ENCODE data around the gene TFR2. TPM values are rescaled to one million over a fixed set of nuclear protein-coding genes. Genes with fewer than 3 reads are reported as not detected.

The TFR2 gene
- total and polyA plus RNA-seq, 2 of the 13 experiments (the other 11 are each of a cell fraction or from before 2014, with no cell fraction given): 36.9 to 64.2 TPM

GRCh38 chr7:100667331-100668068, 26.1 kb upstream of the TFR2 start:
- in situ Hi-C loops (cut with HindIII; ENCODE audit: extremely low pct_ligation_motif_present, low pct_unique_long_range_greater_than_20kb) (no loop called here), intact Hi-C loops (cut with micrococcal nuclease; ENCODE audit: unreplicated experiment) (no loop called here)
- no peak overlapping the region for H3K4me2 ChIP-seq (ENCODE audit: low read depth, low read length)
- no peaks in the 10 kb centered on the region for H3K36me3 ChIP-seq (replicated peaks in 1 of 2; ENCODE audit: control insufficient read depth in 1 of 2, insufficient read depth in 2 of 2, low read length in 2 of 2)
- peaks cover 0 to 4% of the 10 kb centered on the region in 2 experiments; a peak in 4 of 5 replicates for H3K27me3 ChIP-seq (ENCODE audit: control insufficient read depth in 1 of 2, insufficient read depth in 2 of 2, low read length in 2 of 2)
- H3K4me1 ChIP-seq (ENCODE audit: insufficient read depth, low read length): peaks cover under 1% of the 10 kb centered on the region; the same call in 1 of the 2 replicates
- POLR2A ChIA-PET: no interaction called here
- no TSS peak for BruUV-seq (replicated peaks)
- H2AFZ ChIP-seq (ENCODE audit: low read length): no peak overlapping the region
- H3K4me3 ChIP-seq (replicated peaks in 1 of 3; ENCODE audit: insufficient read depth in 1 of 3, low read depth in 2 of 3, low read length in 3 of 3): no peak overlapping the region
- no peaks in the 10 kb centered on the region for H3K79me2 ChIP-seq (ENCODE audit: insufficient read depth, low read length)
- no peak overlapping the region for H3K27ac ChIP-seq (ENCODE audit: extremely low read length, insufficient read depth, low read length)
- 51% methylated on average over 16 of the region's 16 CpGs for WGBS (ENCODE audit: low lambda C conversion rate)
- no peak overlapping the region for H3K9ac ChIP-seq (ENCODE audit: insufficient read depth, low read depth, low read length)
- H4K20me1 ChIP-seq (ENCODE audit: insufficient read depth, low read length): no peaks in the 10 kb centered on the region
- CTCF ChIA-PET (ENCODE audit: low intra/inter-chr PET ratio, low total read pairs): no interaction called here
- TF ChIP-seq BHLHE40 (IDR thresholded peaks at IDR 0.05; ENCODE audit: low read length) (no peak), ZNF639 (CRISPR knock-in tag; conservative IDR thresholded peaks at IDR 0.05) (no peak), CREB1 (IDR thresholded peaks at IDR 0.05) (peak; percentile 86), CREB1 (CRISPR knock-in tag; IDR thresholded peaks at IDR 0.05) (no peak), ATF7 (IDR thresholded peaks at IDR 0.05) (peak; percentile 94), ATF7 (CRISPR knock-in tag; IDR thresholded peaks at IDR 0.05) (no peak)
- DNase-seq (ENCODE audit: low spot score) (no peak), FAIRE-seq (no peak), ATAC-seq (no peak)
- H3K9me3 ChIP-seq (ENCODE audit: low read length): no peaks in the 10 kb centered on the region

- ATAC-seq (no peak), DNase-seq (ENCODE audit: low spot score) (no peak), FAIRE-seq (no peak)
- Histone ChIP-seq H3K4me3 (replicated peaks in 1 of 3; ENCODE audit: insufficient read depth in 1 of 3, low read depth in 2 of 3, low read length in 3 of 3) (no peak overlapping the region), H4K20me1 (ENCODE audit: insufficient read depth, low read length) (no peaks in the 10 kb centered on the region), H3K9me3 (ENCODE audit: low read length) (no peaks in the 10 kb centered on the region), H3K4me2 (ENCODE audit: low read depth, low read length) (no peak overlapping the region), H3K27me3 (ENCODE audit: control insufficient read depth in 1 of 2, insufficient read depth in 2 of 2, low read length in 2 of 2) (no peaks in the 10 kb centered on the region; a peak in 2 of 5 replicates), H3K9ac (ENCODE audit: insufficient read depth, low read depth, low read length) (no peak overlapping the region), H2AFZ (ENCODE audit: low read length) (no peak overlapping the region), H3K4me1 (ENCODE audit: insufficient read depth, low read length) (no peaks in the 10 kb centered on the region), H3K36me3 (replicated peaks in 1 of 2; ENCODE audit: control insufficient read depth in 1 of 2, insufficient read depth in 2 of 2, low read length in 2 of 2) (no peaks in the 10 kb centered on the region), H3K79me2 (ENCODE audit: insufficient read depth, low read length) (no peaks in the 10 kb centered on the region), H3K27ac (ENCODE audit: extremely low read length, insufficient read depth, low read length) (no peak overlapping the region)
- intact Hi-C loops (cut with micrococcal nuclease; ENCODE audit: unreplicated experiment) (no loop called here), in situ Hi-C loops (cut with HindIII; ENCODE audit: extremely low pct_ligation_motif_present, low pct_unique_long_range_greater_than_20kb) (no loop called here)
- TF ChIP-seq TRAFD1 (CRISPR knock-in tag; IDR thresholded peaks at IDR 0.05; ENCODE audit: borderline replicate concordance) (no peak), PRMT3 (CRISPR knock-in tag; IDR thresholded peaks at IDR 0.05; ENCODE audit: borderline replicate concordance, low read depth) (no peak), ZNF503 (CRISPR knock-in tag; IDR thresholded peaks at IDR 0.05) (no peak), ZNF12 (CRISPR knock-in tag; IDR thresholded peaks at IDR 0.05) (peak; percentile 58; the same call in 1 of the 2 replicates), SETDB1 (CRISPR knock-in tag; IDR thresholded peaks at IDR 0.05; ENCODE audit: borderline replicate concordance) (no peak)
- BruUV-seq (replicated peaks): no TSS peak
- POLR2A ChIA-PET: no interaction called here
- 80% methylated on average over 5 of the region's 5 CpGs for WGBS (ENCODE audit: low lambda C conversion rate)
- CTCF ChIA-PET (ENCODE audit: low intra/inter-chr PET ratio, low total read pairs): no interaction called here
Measured at GRCh38 chr7:100665168-100665726, 23.9 kb upstream of the TFR2 start.
